HCT116 (cell line): ENCODE measurements around the gene CFAP46.

ENCODE experiments used
- CTCF ChIP-seq, 3 experiments: fragments of 200-600 bp in 1 of 3; sonication (generic) in 1 of 3; IDR thresholded peaks in 2 of 3; conservative IDR thresholded peaks in 1 of 3; 2 replicates each; pipeline ENCODE4 v1.5.1; 2012 to 2017; ENCODE audit warnings: low read depth in 2 of 3, low read length in 2 of 3, antibody characterized with exemption in 1 of 3, borderline replicate concordance in 1 of 3, control low read depth in 1 of 3, mild to moderate bottlenecking in 1 of 3, mixed read lengths in 1 of 3, mixed run types in 1 of 3, moderate library complexity in 1 of 3; ENCODE audit not compliant: insufficient read depth in 1 of 3
- EGR1 ChIP-seq: IDR thresholded peaks from 2 replicates; pipeline ENCODE4 v1.6.1; 2012; ENCODE audit warnings: low read depth
- EZH2 ChIP-seq: fragments of 200-600 bp; sonication (generic); IDR thresholded peaks from 2 replicates; pipeline ENCODE4 v1.6.1; 2017; ENCODE audit warnings: antibody characterized with exemption, mixed run types
- JUND ChIP-seq: IDR thresholded peaks from 2 replicates; pipeline ENCODE4 v1.6.1; 2012
- POLR2A ChIP-seq: IDR thresholded peaks from 2 replicates; pipeline ENCODE4 v1.7.0; 2011; ENCODE audit warnings: borderline replicate concordance; ENCODE audit not compliant: insufficient read depth, insufficient read length; ENCODE audit errors: extremely low read depth
- POLR2AphosphoS5 ChIP-seq: IDR thresholded peaks from 2 replicates; pipeline ENCODE4 v1.6.1; 2011; ENCODE audit warnings: mild to moderate bottlenecking, low read depth, low read length, moderate library complexity
- SIN3A ChIP-seq: IDR thresholded peaks from 2 replicates; pipeline ENCODE4 v1.6.1; 2012; ENCODE audit warnings: low read depth
- SP1 ChIP-seq: IDR thresholded peaks from 2 replicates; pipeline ENCODE4 v1.6.1; 2012; ENCODE audit warnings: low read depth
- TF ChIP-seq, protein P1 (sequence below): IDR thresholded peaks from 2 replicates; pipeline ENCODE4 v1.6.1; 2011; ENCODE audit warnings: mild to moderate bottlenecking, low read length, moderate library complexity; ENCODE audit not compliant: insufficient replicate concordance; ENCODE audit errors: extremely low read depth

DNA sequence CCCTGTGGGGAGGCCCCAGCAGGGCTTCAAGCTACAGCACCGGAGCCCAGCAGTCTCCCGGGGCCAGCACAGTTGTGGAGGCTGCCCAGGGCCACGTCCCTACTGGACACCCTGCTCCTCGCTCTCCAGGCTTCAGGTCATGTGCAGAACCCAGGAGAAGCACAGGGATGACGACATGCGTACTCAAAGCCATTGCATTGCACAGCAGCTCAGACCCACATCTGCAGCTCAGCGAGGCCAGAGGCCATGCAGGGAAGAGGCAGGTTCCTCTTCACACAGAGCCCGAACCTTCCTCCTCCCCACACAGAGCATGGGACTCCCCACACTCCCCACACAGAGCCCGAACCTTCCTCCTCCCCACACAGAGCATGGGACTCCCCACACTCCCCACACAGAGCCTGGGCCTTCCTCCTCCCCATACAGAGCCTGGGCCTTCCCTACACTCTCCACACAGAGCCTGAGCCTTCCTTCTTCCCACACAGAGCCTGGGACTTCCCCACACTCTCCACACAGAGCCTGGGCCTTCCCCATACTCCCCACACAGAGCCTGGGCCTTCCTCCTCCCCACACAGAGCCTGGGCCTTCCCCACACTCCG, 12.3 kb downstream of the CFAP46 start:
- TF ChIP-seq CTCF (IDR thresholded peaks at IDR 0.05 in 2 of 3, conservative IDR thresholded peaks at IDR 0.05 in 1 of 3; ENCODE audit: borderline replicate concordance in 1 of 3, insufficient read depth in 1 of 3, low read depth in 2 of 3, low read length in 2 of 3), result no peak
- no peak for TF ChIP-seq JUND
- TF ChIP-seq, protein P1, sequence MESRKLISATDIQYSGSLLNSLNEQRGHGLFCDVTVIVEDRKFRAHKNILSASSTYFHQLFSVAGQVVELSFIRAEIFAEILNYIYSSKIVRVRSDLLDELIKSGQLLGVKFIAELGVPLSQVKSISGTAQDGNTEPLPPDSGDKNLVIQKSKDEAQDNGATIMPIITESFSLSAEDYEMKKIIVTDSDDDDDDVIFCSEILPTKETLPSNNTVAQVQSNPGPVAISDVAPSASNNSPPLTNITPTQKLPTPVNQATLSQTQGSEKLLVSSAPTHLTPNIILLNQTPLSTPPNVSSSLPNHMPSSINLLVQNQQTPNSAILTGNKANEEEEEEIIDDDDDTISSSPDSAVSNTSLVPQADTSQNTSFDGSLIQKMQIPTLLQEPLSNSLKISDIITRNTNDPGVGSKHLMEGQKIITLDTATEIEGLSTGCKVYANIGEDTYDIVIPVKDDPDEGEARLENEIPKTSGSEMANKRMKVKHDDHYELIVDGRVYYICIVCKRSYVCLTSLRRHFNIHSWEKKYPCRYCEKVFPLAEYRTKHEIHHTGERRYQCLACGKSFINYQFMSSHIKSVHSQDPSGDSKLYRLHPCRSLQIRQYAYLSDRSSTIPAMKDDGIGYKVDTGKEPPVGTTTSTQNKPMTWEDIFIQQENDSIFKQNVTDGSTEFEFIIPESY, result no peak
- no peak for TF ChIP-seq POLR2A
- TF ChIP-seq POLR2AphosphoS5, result no peak
- TF ChIP-seq EGR1, result no peak
- TF ChIP-seq EZH2, result no peak
- no peak for TF ChIP-seq SIN3A
- no peak for TF ChIP-seq SP1
